Endothelial cell of umbilical vein (primary cell): ENCODE measurements around the gene LRRC27. TPM values are rescaled to one million over a fixed set of nuclear protein-coding genes. Genes with fewer than 3 reads are reported as not detected.
A peak's percentile ranks its signal among the peaks of the same experiment; 100 is the strongest.

Source experiments
- BruUV-seq: library from RNA; stranded (reverse); fragments of 400-500 nt; replicated peaks from 2 replicates; lab custom pipeline; 2021; lab: Mats Ljungman, UMichigan
- CTCF ChIA-PET: fragments of 300-600, 350-600 bp; sonication (Branson Sonifier 250); formaldehyde crosslinking; loops from one replicate; lab custom pipeline; 2021; ENCODE audit warnings: antibody characterized with exemption, inconsistent platforms; lab: Charles Lee
- POLR2A ChIA-PET: fragments of 300-600, 350-600 bp; sonication (Branson Sonifier 250); formaldehyde crosslinking; loops from one replicate; lab custom pipeline; 2021; ENCODE audit warnings: antibody characterized with exemption, inconsistent platforms; lab: Charles Lee
- DNase-seq: peaks from one replicate; pipeline ENCODE4 v3.0.0-alpha.2; 2011; ENCODE audit warnings: low read depth, low spot score
- FAIRE-seq: peaks from 2 replicates; lab custom pipeline; 2011; peaks lifted over from hg19 to GRCh38; lab: Jason Lieb, UNC
- H2AFZ ChIP-seq: 2 replicates; pipeline ENCODE4 v1.6.0; 2012; ENCODE audit warnings: low read depth, low read length, control low read depth, inconsistent platforms
- H3K27ac ChIP-seq: 2 replicates; pipeline ENCODE4 v1.5.1; 2011; ENCODE audit warnings: low read depth, mild to moderate bottlenecking, control low read depth, low read length, moderate library complexity; ENCODE audit not compliant: insufficient read depth
- H3K27me3 ChIP-seq, 2 experiments: 2 replicates each; pipeline versions ENCODE4 v1.6.0 to v1.6.1; 2011; ENCODE audit warnings: low read length in 2 of 2, mixed read lengths in 1 of 2; ENCODE audit not compliant: control insufficient read depth in 2 of 2, insufficient read depth in 2 of 2
- H3K36me3 ChIP-seq, 2 experiments: 2 replicates in 1 of 2; 3 replicates in 1 of 2; pipeline ENCODE4 v1.5.1; 2011; ENCODE audit warnings: low read length in 2 of 2, mild to moderate bottlenecking in 1 of 2, moderate library complexity in 1 of 2; ENCODE audit not compliant: control insufficient read depth in 2 of 2, insufficient read depth in 2 of 2; ENCODE audit errors: extremely low read depth in 1 of 2
- H3K4me1 ChIP-seq: 3 replicates; pipeline ENCODE4 v1.5.1; 2011; ENCODE audit warnings: mild to moderate bottlenecking, low read length; ENCODE audit not compliant: control insufficient read depth, insufficient read depth; ENCODE audit errors: extremely low read depth
- H3K4me2 ChIP-seq: 2 replicates; pipeline ENCODE4 v1.6.1; 2011; ENCODE audit warnings: low read length, control low read depth, mixed read lengths; ENCODE audit not compliant: insufficient read depth
- H3K4me3 ChIP-seq, 3 experiments: fragments of 200-600 bp in 1 of 3; sonication (generic), shearing (Covaris generic) in 1 of 3; replicated peaks in 1 of 3; 2 replicates each; pipeline ENCODE4 v1.5.1; 2011 to 2016; ENCODE audit warnings: control low read depth in 3 of 3, low read length in 3 of 3, mild to moderate bottlenecking in 2 of 3, inconsistent platforms in 1 of 3, low read depth in 1 of 3, moderate library complexity in 1 of 3; ENCODE audit not compliant: insufficient read depth in 1 of 3
- H3K79me2 ChIP-seq: 2 replicates; pipeline ENCODE4 v1.6.0; 2012; ENCODE audit warnings: low read length, inconsistent platforms; ENCODE audit not compliant: control insufficient read depth, insufficient read depth
- H3K9ac ChIP-seq: replicated peaks from 2 replicates; pipeline ENCODE3; 2011; ENCODE audit warnings: low read length, control low read depth; ENCODE audit not compliant: insufficient read depth; ENCODE audit errors: extremely low read depth
- H3K9me1 ChIP-seq: replicated peaks from 3 replicates; pipeline ENCODE4 v1.6.0; 2011; ENCODE audit warnings: mild to moderate bottlenecking, low read length; ENCODE audit not compliant: control insufficient read depth, insufficient read depth; ENCODE audit errors: extremely low read depth
- H3K9me3 ChIP-seq: replicated peaks from 2 replicates; pipeline ENCODE4 v1.5.1; 2012; ENCODE audit warnings: low read length, inconsistent platforms; ENCODE audit not compliant: control insufficient read depth, insufficient read depth
- H4K20me1 ChIP-seq: replicated peaks from 2 replicates; pipeline ENCODE3; 2011; ENCODE audit warnings: mild to moderate bottlenecking, low read length; ENCODE audit not compliant: control insufficient read depth, insufficient read depth; ENCODE audit errors: extremely low read depth
- EZH2 ChIP-seq: IDR thresholded peaks from 2 replicates; pipeline ENCODE4 v1.6.1; 2012; ENCODE audit warnings: borderline replicate concordance, low read depth, mild to moderate bottlenecking, moderate library complexity, low read length, inconsistent platforms; ENCODE audit not compliant: severe bottlenecking
- FOS ChIP-seq: IDR thresholded peaks from 2 replicates; pipeline ENCODE4 v1.6.1; 2011; ENCODE audit warnings: mild to moderate bottlenecking, low read length, moderate library complexity, borderline replicate concordance; ENCODE audit not compliant: insufficient read depth
- GATA2 ChIP-seq: IDR thresholded peaks from 2 replicates; pipeline ENCODE4 v1.7.0; 2011; ENCODE audit warnings: low read depth, mild to moderate bottlenecking, moderate library complexity, mixed read lengths, low read length; ENCODE audit not compliant: insufficient read length, insufficient read depth
- JUN ChIP-seq: IDR thresholded peaks from 2 replicates; pipeline ENCODE4 v1.6.1; 2011; ENCODE audit warnings: borderline replicate concordance, low read depth; ENCODE audit not compliant: insufficient read length, insufficient read depth
- MAX ChIP-seq: IDR thresholded peaks from 2 replicates; pipeline ENCODE4 v1.6.1; 2011; ENCODE audit not compliant: insufficient read depth, insufficient read length
- MYC ChIP-seq: IDR thresholded peaks from one replicate; pipeline ENCODE4 v1.6.1; 2011; ENCODE audit warnings: mild to moderate bottlenecking, low read depth, low read length
- POLR2A ChIP-seq: IDR thresholded peaks from 2 replicates; pipeline ENCODE4 v1.6.1; 2012; ENCODE audit warnings: low read depth, mild to moderate bottlenecking, control low read depth, low read length
- POLR2AphosphoS5 ChIP-seq: IDR thresholded peaks from 2 replicates; pipeline ENCODE4 v1.6.1; 2012; ENCODE audit warnings: low read depth, mild to moderate bottlenecking, control low read depth, low read length, moderate library complexity; ENCODE audit not compliant: insufficient read depth
- dilution Hi-C: fragments of 300-500 bp; cut with MboI; formaldehyde crosslinking; loops from one replicate; pipeline ENCODE4 v1.15.0; 2019; ENCODE audit warnings: low sequenced_read_pairs; ENCODE audit not compliant: extremely low pct_ligation_motif_present
- intact Hi-C: fragments of 100-400 bp; cut with micrococcal nuclease; formaldehyde crosslinking; loops from one replicate; pipeline ENCODE4 v1.10.0; 2022
- polyA plus RNA-seq, 4 experiments: library from polyadenylated mRNA; depleted of rRNA in 3 of 4; stranded (reverse) in 3 of 4; unstranded in 1 of 4; fragments of >200 nt; gene quantifications; 2 replicates each; pipeline versions ENCODE4 v1.2.1 to v1.2.3, GENCODE V29; 2011 to 2012; ENCODE audit warnings: missing spikeins in 1 of 4
- total RNA-seq: library from RNA; stranded (reverse); gene quantifications from 2 replicates; pipeline ENCODE4 v1.2.3, GENCODE V29; 2021
- TF ChIP-seq, protein P1 (sequence below), 2 donors: IDR thresholded peaks; 1 replicate in 1 of 2; 2 replicates in 1 of 2; pipeline ENCODE4 v1.5.1; 2011; ENCODE audit warnings: low read length in 2 of 2, mild to moderate bottlenecking in 2 of 2, moderate library complexity in 2 of 2, control low read depth in 1 of 2, inconsistent platforms in 1 of 2, low read depth in 1 of 2; ENCODE audit not compliant: insufficient read depth in 1 of 2; ENCODE audit errors: extremely low read depth in 1 of 2

Gene LRRC27
- total and polyA plus RNA-seq, 2 donors (not counting 3 experiments of a cell fraction or from before 2014, with no cell fraction given), result 8.3 to 13.6 TPM

GRCh38 chr10:132308587-132309470 is 23.2 kb upstream of the LRRC27 start:
- no peaks in the 10 kb centered on the region for H4K20me1 ChIP-seq
- H3K4me2 ChIP-seq, result peak overlapping the region; percentile 14
- H3K9me1 ChIP-seq, result no peaks in the 10 kb centered on the region
- no peaks in the 10 kb centered on the region for H3K9me3 ChIP-seq
- dilution Hi-C loops (no loop called here), intact Hi-C loops (loop anchor here (1.0 kb wide), 1 partner anchor 22 kb away; no protein-coding TSS in a partner anchor)
- DNase-seq (no peak), FAIRE-seq (no peak)
- TF ChIP-seq GATA2, result no peak
- TF ChIP-seq JUN, result no peak
- TF ChIP-seq FOS, result no peak
- no peak for TF ChIP-seq POLR2AphosphoS5
- no peak for TF ChIP-seq MAX
- TF ChIP-seq POLR2A, result no peak
- TF ChIP-seq, protein P1, sequence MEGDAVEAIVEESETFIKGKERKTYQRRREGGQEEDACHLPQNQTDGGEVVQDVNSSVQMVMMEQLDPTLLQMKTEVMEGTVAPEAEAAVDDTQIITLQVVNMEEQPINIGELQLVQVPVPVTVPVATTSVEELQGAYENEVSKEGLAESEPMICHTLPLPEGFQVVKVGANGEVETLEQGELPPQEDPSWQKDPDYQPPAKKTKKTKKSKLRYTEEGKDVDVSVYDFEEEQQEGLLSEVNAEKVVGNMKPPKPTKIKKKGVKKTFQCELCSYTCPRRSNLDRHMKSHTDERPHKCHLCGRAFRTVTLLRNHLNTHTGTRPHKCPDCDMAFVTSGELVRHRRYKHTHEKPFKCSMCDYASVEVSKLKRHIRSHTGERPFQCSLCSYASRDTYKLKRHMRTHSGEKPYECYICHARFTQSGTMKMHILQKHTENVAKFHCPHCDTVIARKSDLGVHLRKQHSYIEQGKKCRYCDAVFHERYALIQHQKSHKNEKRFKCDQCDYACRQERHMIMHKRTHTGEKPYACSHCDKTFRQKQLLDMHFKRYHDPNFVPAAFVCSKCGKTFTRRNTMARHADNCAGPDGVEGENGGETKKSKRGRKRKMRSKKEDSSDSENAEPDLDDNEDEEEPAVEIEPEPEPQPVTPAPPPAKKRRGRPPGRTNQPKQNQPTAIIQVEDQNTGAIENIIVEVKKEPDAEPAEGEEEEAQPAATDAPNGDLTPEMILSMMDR (IDR thresholded peaks at IDR 0.05; ENCODE audit: extremely low read depth in 1 of 2, insufficient read depth in 1 of 2, low read depth in 1 of 2, low read length in 2 of 2), result no peak
- TF ChIP-seq EZH2, result no peak
- TF ChIP-seq MYC, result no peak
- H3K9ac ChIP-seq, result no peak overlapping the region
- no peak overlapping the region for H3K27ac ChIP-seq
- H3K27me3 ChIP-seq, result peaks cover 4 to 11% of the 10 kb centered on the region in 2 experiments
- H2AFZ ChIP-seq, result peak overlapping the region; percentile 62
- no peaks in the 10 kb centered on the region for H3K36me3 ChIP-seq
- H3K4me1 ChIP-seq, result no peaks in the 10 kb centered on the region
- POLR2A ChIA-PET, result no interaction called here
- no peaks in the 10 kb centered on the region for H3K79me2 ChIP-seq
- peak overlapping the region in 2 of 3 experiments; percentile 49 to 56 for H3K4me3 ChIP-seq
- CTCF ChIA-PET, result no interaction called here
- no TSS peak for BruUV-seq
